ENCODE measurements around the gene ZNF549.

Gene ZNF549

DNA sequence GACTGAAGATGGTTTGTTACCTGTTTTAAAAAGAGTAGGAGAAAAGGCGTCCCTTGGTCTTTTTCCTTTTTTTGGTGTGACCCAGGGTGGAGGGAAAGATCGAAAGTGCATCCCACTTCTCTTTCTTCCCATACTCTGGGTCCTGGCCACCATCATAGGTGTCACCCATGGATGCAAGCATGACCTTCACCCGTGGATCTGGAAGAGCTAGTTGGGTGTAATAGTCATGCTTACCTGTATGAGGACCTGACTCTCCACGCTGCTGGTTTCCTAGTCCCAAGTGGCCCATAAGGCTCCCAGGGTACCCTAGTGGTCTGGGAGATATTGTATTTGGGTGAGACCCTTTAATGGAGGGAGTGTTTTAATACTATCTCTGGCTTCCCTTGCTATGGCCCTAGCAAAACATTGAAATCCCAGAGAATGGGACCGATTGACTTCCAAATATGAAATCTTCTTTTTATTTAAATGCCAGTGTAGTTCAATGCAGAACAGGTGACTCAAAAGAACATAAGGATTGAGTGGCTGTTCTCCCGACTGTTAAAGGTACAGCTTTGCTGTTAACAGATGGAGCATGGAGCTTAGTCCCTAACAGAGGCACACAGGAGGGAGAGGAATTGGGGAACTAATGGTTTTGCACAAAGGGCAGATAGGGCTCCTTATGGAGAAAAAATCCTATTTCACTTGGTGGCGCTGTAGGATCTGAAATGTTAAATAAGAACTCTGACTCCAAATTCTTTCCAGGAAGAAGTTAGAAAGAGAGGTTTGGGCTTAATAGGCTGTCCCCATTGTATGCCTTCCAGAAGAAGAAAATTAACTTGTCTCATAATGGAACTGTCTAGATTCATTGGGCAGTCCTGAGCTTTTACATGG, 39.5 kb downstream of the ZNF549 start:
- no peak for DNase-seq (ENCODE audit: low read depth)

- DNase-seq (ENCODE audit: low read depth), result no peak
Observed at GRCh38 chr19:57570707-57571106, 43.6 kb downstream of the ZNF549 start.

- DNase-seq (ENCODE audit: low read depth), result no peak
Observed at GRCh38 chr19:57572415-57572947, 45.3 kb downstream of the ZNF549 start.

GRCh38 chr19:57576661-57577060, 49.5 kb downstream of the ZNF549 start:
- no peak for DNase-seq (ENCODE audit: low read depth)

- peak; percentile 85 for DNase-seq (ENCODE audit: low read depth)
Observed at GRCh38 chr19:57578487-57579205, 51.5 kb downstream of the ZNF549 start, which contains the start of gene ZNF416. ZNF416 (minus strand) TSS chr19:57578911; CDS start chr19:57578704, 207 bp downstream.

DNA sequence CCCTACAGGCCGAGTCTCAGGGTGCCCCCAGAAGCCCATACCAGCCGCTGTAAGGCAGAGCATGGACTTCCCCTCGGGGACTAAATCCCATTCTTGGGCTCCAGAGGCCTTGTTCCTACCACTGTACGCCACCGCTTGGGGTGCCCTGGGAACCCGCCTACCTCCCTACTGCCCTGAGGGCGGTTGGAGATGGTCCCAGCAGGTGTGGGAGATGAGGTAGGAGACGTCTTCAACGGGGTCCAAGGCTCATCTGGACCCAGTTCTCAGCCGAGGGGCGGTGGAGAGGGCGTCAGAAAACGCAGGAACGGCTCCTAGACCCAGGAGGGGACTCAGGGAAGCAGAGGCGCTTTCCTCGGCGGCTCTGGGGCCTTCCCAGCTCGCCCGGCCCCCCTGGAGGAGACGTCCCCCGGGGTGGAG, 56.0 kb downstream of the ZNF549 start:
- DNase-seq (ENCODE audit: low read depth), result no peak

GRCh38 chr19:57583521-57584416, 56.6 kb downstream of the ZNF549 start, which contains the start of gene ZIK1:
ZIK1 (plus strand) TSS chr19:57584145; CDS start chr19:57584357, 212 bp downstream.
- DNase-seq (ENCODE audit: low read depth), result peak; percentile 74

DNA sequence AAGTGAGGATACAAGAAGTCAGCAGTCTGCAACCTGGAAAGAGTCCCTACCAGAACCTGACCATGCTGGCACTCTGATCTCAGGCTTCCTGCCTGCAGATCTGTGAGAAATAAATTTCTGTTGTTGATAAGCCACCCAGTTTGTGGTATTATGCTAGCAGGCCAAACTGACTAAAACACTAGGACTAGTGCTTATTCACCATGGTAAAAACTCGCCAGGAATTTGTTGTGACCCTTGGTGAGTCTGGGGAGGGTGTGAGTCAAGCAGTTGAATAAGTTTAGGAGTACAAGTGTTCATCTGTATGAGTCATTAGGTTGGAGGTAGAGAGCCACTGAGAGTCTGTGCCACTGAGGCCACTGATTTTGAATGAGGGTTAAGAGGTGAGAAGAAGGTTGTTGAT, 60.4 kb downstream of the ZNF549 start:
- DNase-seq (ENCODE audit: low read depth), result no peak

- no peak for DNase-seq (ENCODE audit: low read depth)
Observed at GRCh38 chr19:57599377-57599760, 72.2 kb downstream of the ZNF549 start.

- DNase-seq (ENCODE audit: low read depth), result peak; percentile 71
Observed at GRCh38 chr19:57599761-57600383, 72.7 kb downstream of the ZNF549 start, which contains the start of gene ZNF530. ZNF530 (plus strand) TSS chr19:57599885; CDS start chr19:57604346, 4,461 bp downstream.

DNA sequence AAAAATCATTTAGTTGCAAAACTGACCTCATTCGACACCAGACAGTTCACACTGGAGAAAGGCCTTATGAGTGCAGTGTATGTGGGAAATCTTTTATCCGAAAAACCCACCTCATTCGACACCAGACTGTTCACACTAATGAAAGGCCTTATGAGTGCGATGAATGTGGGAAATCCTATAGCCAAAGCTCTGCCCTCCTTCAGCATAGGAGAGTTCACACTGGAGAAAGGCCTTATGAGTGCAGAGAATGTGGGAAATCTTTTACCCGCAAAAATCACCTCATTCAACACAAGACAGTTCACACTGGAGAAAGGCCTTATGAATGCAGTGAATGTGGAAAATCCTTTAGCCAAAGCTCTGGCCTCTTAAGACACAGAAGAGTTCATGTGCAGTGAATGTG, 79.8 kb downstream of the ZNF549 start:
- DNase-seq (ENCODE audit: low read depth), result no peak
